ENCODE data around the gene CDH4. TPM values are rescaled to one million over a fixed set of nuclear protein-coding genes. Genes with fewer than 3 reads are reported as not detected.

Gene CDH4
- total and polyA plus RNA-seq, 9 of the 15 experiments (the other 6 are each of a cell fraction or from before 2014, with no cell fraction given) = 0.04 TPM; not detected in 8

DNA sequence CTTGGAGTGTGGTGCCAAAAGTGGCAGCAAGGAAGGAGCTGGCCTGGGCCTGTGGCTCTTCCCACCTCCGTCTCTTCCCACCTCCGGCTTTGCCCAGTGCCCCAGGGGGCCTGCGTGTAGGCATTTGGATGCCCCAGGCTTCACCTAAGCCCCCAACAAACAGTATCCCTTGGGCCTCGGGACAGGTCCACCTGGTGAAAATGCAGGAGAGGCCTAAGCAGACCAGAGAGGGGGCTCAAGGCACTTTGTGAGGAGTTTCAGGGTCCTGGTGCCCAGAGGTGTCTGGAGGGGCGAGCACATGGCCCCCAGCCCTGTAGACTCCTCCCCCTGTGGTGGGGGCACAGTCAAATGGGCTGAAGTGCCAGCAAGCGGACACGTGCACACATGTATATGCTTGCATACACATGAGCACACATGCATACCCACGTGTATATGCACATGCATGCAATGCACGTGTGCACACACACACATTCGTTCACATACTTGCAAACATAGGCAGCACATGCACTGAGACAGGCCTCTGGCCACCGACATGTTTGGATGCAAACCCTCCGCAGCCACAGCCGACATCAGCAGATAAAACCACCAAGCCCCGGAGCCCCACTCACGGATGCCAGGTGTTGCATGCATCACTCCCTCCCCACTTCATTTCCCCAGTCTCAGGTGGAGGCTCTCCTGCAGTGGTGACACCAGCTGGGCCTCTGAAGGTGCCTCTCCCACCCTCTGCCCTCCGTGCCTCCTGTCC lies 689.1 kb downstream of the CDH4 start:
- H3K9me3 ChIP-seq (replicated peaks; ENCODE audit: control insufficient read depth, insufficient read depth, low read depth, low read length) = no peaks in the 10 kb centered on the region
- H3K9ac ChIP-seq (ENCODE audit: insufficient read depth in 1 of 2, low read depth in 2 of 2, low read length in 2 of 2) = no peak overlapping the region
- WGBS (ENCODE audit: insufficient coverage, low coverage, missing lambda C conversion rate) = 1% methylated on average over 15 of the region's 16 CpGs
- no peak for TF ChIP-seq YY1 (IDR thresholded peaks at IDR 0.05; ENCODE audit: borderline replicate concordance in 1 of 3, control insufficient read depth in 1 of 3, extremely low read depth in 1 of 3, insufficient read depth in 3 of 3, insufficient read length in 1 of 3, insufficient replicate concordance in 2 of 3, low read depth in 1 of 3, low read length in 2 of 3)
- TF ChIP-seq HDAC8 (tag; IDR thresholded peaks at IDR 0.05) = no peak
- no peak for TF ChIP-seq SMAD2 (IDR thresholded peaks at IDR 0.05; ENCODE audit: low read depth, low read length)
- no peak for TF ChIP-seq ZNF282 (CRISPR knock-in tag; IDR thresholded peaks at IDR 0.05)
- TF ChIP-seq, protein P1, sequence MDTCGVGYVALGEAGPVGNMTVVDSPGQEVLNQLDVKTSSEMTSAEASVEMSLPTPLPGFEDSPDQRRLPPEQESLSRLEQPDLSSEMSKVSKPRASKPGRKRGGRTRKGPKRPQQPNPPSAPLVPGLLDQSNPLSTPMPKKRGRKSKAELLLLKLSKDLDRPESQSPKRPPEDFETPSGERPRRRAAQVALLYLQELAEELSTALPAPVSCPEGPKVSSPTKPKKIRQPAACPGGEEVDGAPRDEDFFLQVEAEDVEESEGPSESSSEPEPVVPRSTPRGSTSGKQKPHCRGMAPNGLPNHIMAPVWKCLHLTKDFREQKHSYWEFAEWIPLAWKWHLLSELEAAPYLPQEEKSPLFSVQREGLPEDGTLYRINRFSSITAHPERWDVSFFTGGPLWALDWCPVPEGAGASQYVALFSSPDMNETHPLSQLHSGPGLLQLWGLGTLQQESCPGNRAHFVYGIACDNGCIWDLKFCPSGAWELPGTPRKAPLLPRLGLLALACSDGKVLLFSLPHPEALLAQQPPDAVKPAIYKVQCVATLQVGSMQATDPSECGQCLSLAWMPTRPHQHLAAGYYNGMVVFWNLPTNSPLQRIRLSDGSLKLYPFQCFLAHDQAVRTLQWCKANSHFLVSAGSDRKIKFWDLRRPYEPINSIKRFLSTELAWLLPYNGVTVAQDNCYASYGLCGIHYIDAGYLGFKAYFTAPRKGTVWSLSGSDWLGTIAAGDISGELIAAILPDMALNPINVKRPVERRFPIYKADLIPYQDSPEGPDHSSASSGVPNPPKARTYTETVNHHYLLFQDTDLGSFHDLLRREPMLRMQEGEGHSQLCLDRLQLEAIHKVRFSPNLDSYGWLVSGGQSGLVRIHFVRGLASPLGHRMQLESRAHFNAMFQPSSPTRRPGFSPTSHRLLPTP (IDR thresholded peaks at IDR 0.05; ENCODE audit: borderline replicate concordance, extremely low read depth, insufficient read length) = no peak
- TF ChIP-seq, protein P2, sequence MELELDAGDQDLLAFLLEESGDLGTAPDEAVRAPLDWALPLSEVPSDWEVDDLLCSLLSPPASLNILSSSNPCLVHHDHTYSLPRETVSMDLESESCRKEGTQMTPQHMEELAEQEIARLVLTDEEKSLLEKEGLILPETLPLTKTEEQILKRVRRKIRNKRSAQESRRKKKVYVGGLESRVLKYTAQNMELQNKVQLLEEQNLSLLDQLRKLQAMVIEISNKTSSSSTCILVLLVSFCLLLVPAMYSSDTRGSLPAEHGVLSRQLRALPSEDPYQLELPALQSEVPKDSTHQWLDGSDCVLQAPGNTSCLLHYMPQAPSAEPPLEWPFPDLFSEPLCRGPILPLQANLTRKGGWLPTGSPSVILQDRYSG (tag; conservative IDR thresholded peaks at IDR 0.05; ENCODE audit: low read depth) = no peak
- TF ChIP-seq SP1 (CRISPR knock-in tag; IDR thresholded peaks at IDR 0.05) = no peak
- TF ChIP-seq HIVEP1 (CRISPR knock-in tag; IDR thresholded peaks at IDR 0.05) = no peak
- POLR2A ChIA-PET = no interaction called here
- intact Hi-C loops (cut with micrococcal nuclease) = no loop called here
- no peak overlapping the region for H3K4me3 ChIP-seq
- DNase-seq (ENCODE audit: extremely low read depth in 1 of 4, low spot score in 3 of 4) (no peak), ATAC-seq (no peak), FAIRE-seq (no peak)
- peaks cover 13% of the 10 kb centered on the region for H4K20me1 ChIP-seq (replicated peaks; ENCODE audit: control insufficient read depth, insufficient read depth, low read length)
- no peak overlapping the region for H3K27ac ChIP-seq (ENCODE audit: extremely low read depth, low read depth, low read length)
- no peaks in the 10 kb centered on the region for H3K9me1 ChIP-seq (ENCODE audit: control insufficient read depth, insufficient read depth, low read length)
- H3K4me2 ChIP-seq (ENCODE audit: insufficient read depth, low read length) = no peak overlapping the region
- H3K36me3 ChIP-seq (ENCODE audit: control insufficient read depth, insufficient read depth, low read length) = no peaks in the 10 kb centered on the region
- BruUV-seq (replicated peaks) = no TSS peak
- CTCF ChIA-PET (ENCODE audit: low intra/inter-chr PET ratio) = no interaction called here
- H3K27me3 ChIP-seq (ENCODE audit: control insufficient read depth in 2 of 2, insufficient read depth in 2 of 2, low read length in 2 of 2) = peaks cover 14 to 38% of the 10 kb centered on the region in 2 experiments
- H2AFZ ChIP-seq (ENCODE audit: low read depth, low read length) = no peak overlapping the region
- H3K4me1 ChIP-seq (replicated peaks in 1 of 2; ENCODE audit: control insufficient read depth in 2 of 2, insufficient read depth in 2 of 2, low read length in 2 of 2) = peaks cover 0 to 15% of the 10 kb centered on the region in 2 experiments; a peak in 2 of 5 replicates
- H3K79me2 ChIP-seq (ENCODE audit: control insufficient read depth, insufficient read depth, low read length) = no peaks in the 10 kb centered on the region
- in situ Hi-C loops (cut with MboI) = no loop called here
